IPS-15b (cell line): ENCODE results near the gene RNF43.

Experiments used
- H3K27me3 ChIP-seq: one replicate; pipeline ENCODE4 v1.6.1; 2013; ENCODE audit warnings: low read length; ENCODE audit not compliant: control insufficient read depth, insufficient read depth
- H3K36me3 ChIP-seq: one replicate; pipeline ENCODE4 v1.6.1; 2013; ENCODE audit warnings: low read length; ENCODE audit not compliant: control insufficient read depth, insufficient read depth
- H3K4me1 ChIP-seq: one replicate; pipeline ENCODE4 v1.6.1; 2013; ENCODE audit warnings: mild to moderate bottlenecking, low read length; ENCODE audit not compliant: control insufficient read depth, insufficient read depth
- H3K4me3 ChIP-seq: one replicate; pipeline ENCODE4 v1.5.1; 2013; ENCODE audit warnings: low read depth, low read length
- H3K9ac ChIP-seq: one replicate; pipeline ENCODE4 v1.6.1; 2013; ENCODE audit warnings: low read depth, mild to moderate bottlenecking, low read length
- H3K9me3 ChIP-seq: one replicate; pipeline ENCODE4 v1.6.1; 2013; ENCODE audit warnings: mild to moderate bottlenecking, low read length; ENCODE audit not compliant: control insufficient read depth, insufficient read depth

Gene RNF43

DNA sequence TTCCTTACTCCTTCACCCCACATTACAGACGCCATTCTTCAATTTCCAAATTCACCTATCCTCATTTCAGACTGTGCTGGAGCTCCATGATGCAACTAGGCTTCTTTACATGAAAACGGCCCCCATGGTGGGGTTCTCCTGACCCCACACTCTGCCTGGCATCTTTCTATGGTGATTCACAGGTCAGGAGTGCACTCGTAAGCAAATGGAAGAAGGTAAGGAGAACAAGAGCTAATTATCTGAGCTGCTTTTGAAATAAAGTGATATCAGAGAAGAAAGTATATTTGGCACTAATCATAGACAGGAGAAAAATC lies 37.9 kb downstream of the RNF43 start:
- Histone ChIP-seq H3K9me3 (no peaks in the 10 kb centered on the region), H3K4me3 (no peak overlapping the region), H3K27me3 (no peaks in the 10 kb centered on the region), H3K9ac (no peak overlapping the region), H3K4me1 (peaks cover 17% of the 10 kb centered on the region), H3K36me3 (no peaks in the 10 kb centered on the region)

DNA sequence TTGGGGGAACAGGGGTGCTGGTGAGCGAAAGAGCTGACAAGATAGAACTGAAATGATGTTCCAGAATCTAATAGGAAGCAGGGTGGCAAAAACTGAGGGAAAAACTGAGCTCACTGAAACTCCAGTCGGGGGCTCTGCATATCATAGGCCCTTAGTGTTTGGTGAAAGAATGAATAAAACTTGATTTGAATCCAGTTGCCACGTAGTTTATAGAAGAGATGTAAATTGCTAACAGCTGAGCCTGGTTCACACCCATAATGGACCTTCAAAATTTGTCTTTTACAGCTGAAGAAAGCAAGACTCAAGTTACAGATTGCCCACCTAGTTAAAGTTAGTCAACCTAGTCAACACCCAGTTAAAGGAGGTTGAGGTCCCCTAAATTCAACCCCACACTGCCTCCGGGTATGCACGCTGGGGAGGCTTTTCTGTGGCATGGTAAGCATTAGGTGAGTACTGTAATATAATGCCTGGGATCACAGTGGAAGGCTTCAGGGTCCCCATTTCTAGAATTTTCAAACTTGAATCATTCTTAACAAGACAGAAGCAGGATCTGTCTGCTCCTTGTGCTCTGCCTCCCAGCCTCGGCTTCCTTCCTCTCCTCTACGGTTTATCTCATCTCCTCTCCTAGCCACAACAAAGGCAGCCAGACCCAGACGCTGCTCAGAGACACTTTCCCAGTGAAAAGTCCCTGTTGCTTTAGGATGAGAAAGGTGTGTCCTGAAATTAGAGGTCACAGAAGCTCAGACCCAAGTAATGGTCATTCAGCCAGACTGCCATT lies 38.4 kb downstream of the RNF43 start:
- Histone ChIP-seq H3K4me3 (no peak overlapping the region), H3K9ac (no peak overlapping the region), H3K9me3 (no peaks in the 10 kb centered on the region), H3K27me3 (no peaks in the 10 kb centered on the region), H3K4me1 (peaks cover 17% of the 10 kb centered on the region), H3K36me3 (no peaks in the 10 kb centered on the region)

DNA sequence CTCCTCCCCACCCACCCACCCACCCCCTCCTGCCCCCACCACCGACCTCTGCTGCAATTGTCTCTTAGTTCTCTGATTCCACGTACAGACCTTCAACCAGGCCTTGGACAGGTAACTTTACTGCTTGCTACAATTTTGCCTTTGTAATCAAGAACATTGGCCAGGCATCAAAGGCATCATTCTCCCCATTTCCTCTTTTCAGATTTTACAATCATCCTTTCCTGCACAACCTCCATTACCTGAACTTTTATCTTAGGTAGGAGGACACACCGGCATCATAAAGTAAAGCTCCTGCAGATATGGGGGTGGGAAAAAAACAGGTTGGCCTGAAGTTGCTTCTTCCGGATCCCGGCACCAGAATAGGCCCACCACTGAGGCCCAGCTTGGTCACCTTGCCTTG lies 39.7 kb downstream of the RNF43 start:
- no peak overlapping the region for H3K4me3 ChIP-seq
- H3K9me3 ChIP-seq = no peaks in the 10 kb centered on the region
- peaks cover 17% of the 10 kb centered on the region for H3K4me1 ChIP-seq
- H3K9ac ChIP-seq = no peak overlapping the region
- H3K27me3 ChIP-seq = no peaks in the 10 kb centered on the region
- no peaks in the 10 kb centered on the region for H3K36me3 ChIP-seq

DNA sequence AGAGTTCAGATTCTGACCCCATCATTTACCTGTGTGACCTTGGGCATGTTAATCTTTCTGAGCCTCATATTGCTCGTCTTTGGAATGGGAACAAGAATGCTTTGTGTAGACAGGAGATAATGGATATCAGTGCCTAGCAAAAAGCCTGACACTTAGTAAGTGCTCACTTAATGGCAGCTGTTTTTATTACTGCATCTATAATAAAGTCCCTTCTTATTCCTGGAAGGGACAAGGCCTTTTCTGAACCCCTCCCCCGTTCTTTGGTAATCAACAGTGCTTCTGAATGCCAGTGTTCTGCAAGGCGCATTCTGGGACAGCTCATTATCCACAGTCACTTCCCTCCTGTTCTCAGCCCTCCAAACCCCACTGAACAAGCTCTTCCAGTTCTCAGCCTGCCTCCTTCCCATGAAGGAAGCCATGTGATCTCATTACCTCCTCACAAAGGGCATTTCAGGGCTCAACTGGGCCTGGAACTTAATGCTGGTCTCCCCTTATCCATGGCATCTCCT lies 40.2 kb downstream of the RNF43 start:
- H3K4me3 ChIP-seq = no peak overlapping the region
- H3K4me1 ChIP-seq = peaks cover 17% of the 10 kb centered on the region
- H3K9me3 ChIP-seq = no peaks in the 10 kb centered on the region
- no peaks in the 10 kb centered on the region for H3K36me3 ChIP-seq
- no peak overlapping the region for H3K9ac ChIP-seq
- no peaks in the 10 kb centered on the region for H3K27me3 ChIP-seq

DNA sequence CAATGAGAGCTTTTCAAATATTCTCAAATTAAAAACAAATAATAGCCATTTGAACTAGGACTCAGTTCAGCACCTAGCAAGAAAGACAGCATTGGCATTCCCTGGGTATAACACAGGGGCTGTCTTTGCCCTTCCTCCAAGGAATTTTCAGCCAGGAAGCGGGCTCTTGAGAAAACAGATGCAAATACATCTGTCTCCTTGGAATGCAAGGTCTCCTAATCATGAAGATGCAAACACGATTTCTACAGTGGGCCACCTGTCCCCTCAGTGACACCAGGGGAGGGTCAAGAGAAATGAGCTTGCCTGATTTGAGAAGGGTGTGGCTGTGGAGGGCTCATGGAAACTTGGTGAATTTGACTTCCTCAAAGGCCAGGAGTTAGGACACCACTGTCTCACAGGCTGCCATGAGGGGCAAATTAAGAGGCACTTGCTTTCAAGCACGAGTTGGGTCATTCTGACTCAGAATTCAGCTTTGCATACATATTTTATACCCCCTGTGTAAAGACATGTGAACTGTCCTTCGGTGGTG lies 40.8 kb downstream of the RNF43 start:
- H3K4me1 ChIP-seq = peaks cover 17% of the 10 kb centered on the region
- no peak overlapping the region for H3K4me3 ChIP-seq
- H3K9me3 ChIP-seq = no peaks in the 10 kb centered on the region
- H3K9ac ChIP-seq = no peak overlapping the region
- no peaks in the 10 kb centered on the region for H3K27me3 ChIP-seq
- no peaks in the 10 kb centered on the region for H3K36me3 ChIP-seq

DNA sequence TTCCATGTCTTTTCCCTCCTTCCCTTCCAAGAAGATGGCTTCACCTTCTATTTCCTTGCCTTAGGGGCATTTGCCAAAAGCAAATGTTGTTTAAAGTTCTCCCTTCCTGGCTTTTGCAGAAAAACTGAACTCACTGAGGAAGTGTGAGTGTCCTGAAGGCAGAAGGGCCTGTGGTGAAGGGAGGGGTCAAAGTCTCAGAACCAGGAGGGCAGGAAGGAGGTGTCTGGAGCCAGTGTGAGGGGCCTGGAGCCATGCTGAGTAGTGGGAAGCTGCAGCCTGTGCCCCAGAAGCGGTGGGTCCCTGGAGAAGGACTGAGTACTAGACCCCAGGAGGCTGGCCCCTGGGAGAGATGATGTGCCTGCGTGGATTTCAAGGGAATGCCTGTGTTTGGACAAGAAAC lies 41.5 kb downstream of the RNF43 start:
- no peaks in the 10 kb centered on the region for H3K9me3 ChIP-seq
- H3K4me1 ChIP-seq = peaks cover 17% of the 10 kb centered on the region
- no peak overlapping the region for H3K9ac ChIP-seq
- no peaks in the 10 kb centered on the region for H3K27me3 ChIP-seq
- H3K4me3 ChIP-seq = no peak overlapping the region
- no peaks in the 10 kb centered on the region for H3K36me3 ChIP-seq

DNA sequence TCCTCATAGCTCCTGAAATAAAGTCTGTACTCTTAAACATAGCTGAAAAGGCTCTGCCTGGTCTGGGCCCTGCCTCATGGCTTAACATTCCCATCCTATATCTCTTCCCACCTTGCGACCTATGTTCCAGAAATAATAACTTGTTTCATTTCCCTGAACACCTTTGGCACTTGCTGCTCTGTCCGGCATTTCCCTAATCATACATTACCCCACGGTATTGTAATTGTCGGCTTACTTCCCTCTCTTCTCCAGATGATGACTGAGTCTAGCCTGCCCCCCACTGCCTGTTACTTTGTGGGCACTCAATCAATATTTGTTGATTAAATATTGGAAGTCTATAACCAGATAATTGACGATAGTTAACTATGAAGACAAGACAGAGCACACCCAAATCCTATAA lies 42.1 kb downstream of the RNF43 start:
- Histone ChIP-seq H3K36me3 (no peaks in the 10 kb centered on the region), H3K9me3 (no peaks in the 10 kb centered on the region), H3K9ac (no peak overlapping the region), H3K27me3 (no peaks in the 10 kb centered on the region), H3K4me3 (no peak overlapping the region), H3K4me1 (peaks cover 15% of the 10 kb centered on the region)

DNA sequence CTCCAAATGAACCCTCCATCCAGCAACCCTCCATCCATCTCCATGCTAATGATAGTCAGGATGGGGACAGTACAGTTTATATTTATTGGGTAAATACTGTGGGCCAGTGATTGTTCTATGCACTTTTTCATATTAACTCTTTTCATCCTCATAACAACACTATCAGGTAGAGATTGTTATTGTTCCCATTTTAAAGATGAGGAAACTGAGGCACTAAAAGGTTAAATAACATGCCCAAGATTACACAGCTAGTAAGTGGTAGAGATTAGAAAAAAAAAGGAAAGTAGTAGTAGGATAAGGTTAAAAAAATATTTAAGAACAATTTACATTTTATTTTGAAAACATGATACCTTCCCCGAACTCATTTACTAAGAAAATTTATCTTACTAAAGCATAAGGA lies 43.4 kb downstream of the RNF43 start:
- H3K27me3 ChIP-seq = no peaks in the 10 kb centered on the region
- H3K4me1 ChIP-seq = peaks cover 9% of the 10 kb centered on the region
- no peaks in the 10 kb centered on the region for H3K9me3 ChIP-seq
- H3K9ac ChIP-seq = no peak overlapping the region
- no peaks in the 10 kb centered on the region for H3K36me3 ChIP-seq
- H3K4me3 ChIP-seq = no peak overlapping the region

DNA sequence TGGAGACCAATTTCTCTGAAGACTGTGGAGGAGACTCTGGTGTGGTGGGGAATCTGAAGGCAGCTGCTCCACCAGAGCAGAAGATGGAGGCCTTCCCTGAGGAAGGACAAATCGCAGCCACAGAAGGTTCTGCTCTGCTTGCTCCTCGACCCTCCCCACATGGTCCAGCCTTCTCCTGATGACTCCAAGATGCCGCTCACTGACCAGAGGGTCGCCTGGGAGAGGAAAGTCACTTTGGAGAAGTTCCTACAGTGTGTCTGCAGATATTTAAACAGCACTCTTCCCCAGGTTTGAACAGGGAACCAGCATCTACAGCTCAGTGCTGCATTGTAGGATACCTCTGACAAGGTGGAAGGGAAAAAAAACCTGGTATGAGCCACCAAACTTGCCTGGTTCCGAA lies 44.3 kb downstream of the RNF43 start:
- Histone ChIP-seq H3K4me1 (peaks cover 9% of the 10 kb centered on the region), H3K27me3 (no peaks in the 10 kb centered on the region)

DNA sequence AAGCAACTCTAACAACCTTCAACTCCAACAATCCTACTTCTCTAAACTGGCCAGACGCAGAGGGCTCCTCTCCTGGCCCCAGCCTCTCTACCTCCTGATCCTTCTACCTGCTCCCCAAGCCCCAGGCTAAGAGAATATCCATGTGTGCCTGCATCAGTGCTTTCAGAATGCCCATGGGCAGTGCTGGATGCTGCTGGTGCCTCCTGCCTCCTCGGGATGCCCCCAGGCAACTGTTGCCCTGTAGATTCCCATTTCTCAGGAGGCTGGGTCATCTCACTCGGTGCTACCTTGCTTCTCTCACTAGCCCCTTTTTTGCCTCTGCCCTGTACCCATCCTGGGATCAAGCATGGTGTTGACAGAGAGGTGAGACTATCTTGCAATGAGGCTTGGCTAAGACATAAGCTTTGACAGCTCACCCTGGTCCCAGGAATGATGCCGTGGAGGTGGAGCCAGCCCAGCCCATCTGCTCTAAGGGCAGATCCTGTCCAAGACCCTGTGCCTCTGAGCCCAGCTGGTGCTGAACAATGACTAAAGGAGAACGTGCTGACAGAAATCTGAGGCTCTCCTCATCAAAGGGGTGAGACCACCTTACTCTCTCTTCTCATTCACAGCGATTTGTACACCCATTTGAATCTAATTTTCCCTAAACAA lies 45.9 kb downstream of the RNF43 start:
- Histone ChIP-seq H3K4me3 (no peak overlapping the region), H3K9ac (no peak overlapping the region), H3K4me1 (no peaks in the 10 kb centered on the region), H3K9me3 (no peaks in the 10 kb centered on the region), H3K36me3 (no peaks in the 10 kb centered on the region), H3K27me3 (no peaks in the 10 kb centered on the region)

More for the DNA sequence above, 44.3 kb downstream of the RNF43 start:
- no peak overlapping the region for H3K4me3 ChIP-seq
- no peaks in the 10 kb centered on the region for H3K36me3 ChIP-seq
- H3K9ac ChIP-seq = no peak overlapping the region
- H3K9me3 ChIP-seq = no peaks in the 10 kb centered on the region

DNA sequence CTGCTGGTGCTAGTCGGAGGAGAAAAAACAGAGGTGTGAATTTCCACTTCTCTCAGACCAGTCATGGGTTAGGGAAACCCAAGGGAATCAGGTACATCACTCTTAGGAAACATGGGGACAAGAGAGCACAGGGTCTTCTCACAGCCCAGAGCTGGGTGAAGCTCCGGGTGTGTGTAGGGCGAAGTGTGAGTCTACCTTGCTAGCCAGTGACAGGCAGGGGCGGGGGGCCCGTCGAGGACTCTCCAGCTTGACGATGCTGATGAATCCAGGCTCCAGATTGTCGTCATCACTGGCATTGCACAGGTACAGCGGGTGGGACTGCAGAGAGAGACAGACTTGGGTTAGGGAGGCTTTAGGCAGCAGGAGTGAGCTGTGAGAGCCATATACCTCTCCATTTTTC lies 46.6 kb downstream of the RNF43 start:
- no peak overlapping the region for H3K9ac ChIP-seq
- H3K4me1 ChIP-seq = no peaks in the 10 kb centered on the region
- no peak overlapping the region for H3K4me3 ChIP-seq
- no peaks in the 10 kb centered on the region for H3K36me3 ChIP-seq
- no peaks in the 10 kb centered on the region for H3K27me3 ChIP-seq
- no peaks in the 10 kb centered on the region for H3K9me3 ChIP-seq

DNA sequence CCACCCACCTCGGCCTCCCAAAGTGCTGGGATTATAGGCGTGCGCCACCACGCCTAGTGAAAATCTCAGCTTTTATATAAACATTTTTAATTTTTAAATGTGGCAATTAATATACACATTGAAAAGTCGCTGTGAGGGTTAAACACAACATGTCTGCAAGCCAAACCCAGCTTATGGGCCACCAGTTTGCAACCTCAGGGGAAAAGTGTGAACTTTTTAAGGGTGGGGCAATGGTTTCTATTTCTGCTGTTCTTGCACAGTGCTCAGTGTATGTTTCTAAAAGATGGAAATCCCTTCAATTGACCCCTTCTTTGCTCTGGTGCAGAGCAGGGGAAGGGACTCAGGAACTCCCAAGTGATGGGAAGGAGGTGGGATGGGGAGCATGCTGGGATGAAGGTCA lies 47.0 kb downstream of the RNF43 start:
- no peaks in the 10 kb centered on the region for H3K27me3 ChIP-seq
- no peaks in the 10 kb centered on the region for H3K9me3 ChIP-seq
- H3K4me1 ChIP-seq = no peaks in the 10 kb centered on the region
- H3K36me3 ChIP-seq = no peaks in the 10 kb centered on the region
- H3K9ac ChIP-seq = no peak overlapping the region
- no peak overlapping the region for H3K4me3 ChIP-seq
